22Rv1 (cell line): ENCODE measurements around the gene ENOX2.

Experiments used
- CTCF ChIP-seq: fragments of 450-650 bp; IDR thresholded peaks from 2 replicates; pipeline ENCODE4 v1.5.1; 2017; ENCODE audit warnings: mild to moderate bottlenecking
- ZFX ChIP-seq: fragments of 450-650 bp; IDR thresholded peaks from 2 replicates; pipeline ENCODE4 v1.6.1; 2017; ENCODE audit warnings: antibody characterized with exemption, borderline replicate concordance

GRCh38 chrX:130728208-130728607 lies 174.8 kb downstream of the ENOX2 start:
- TF ChIP-seq CTCF (no peak), ZFX (no peak)
